Keratinocyte (primary cell): ENCODE measurements around the gene SUCNR1.

Experiments
- CTCF ChIP-seq, 3 experiments: IDR thresholded peaks in 1 of 3; conservative IDR thresholded peaks in 1 of 3; optimal IDR thresholded peaks in 1 of 3; 2 replicates in 2 of 3; 3 replicates in 1 of 3; pipeline versions ENCODE3 to v1.5.1; 2011; ENCODE audit warnings: low read length in 3 of 3, mild to moderate bottlenecking in 3 of 3, moderate library complexity in 2 of 3, control low read depth in 1 of 3, inconsistent platforms in 1 of 3; ENCODE audit not compliant: insufficient read depth in 2 of 3; ENCODE audit errors: extremely low read depth in 1 of 3
- EZH2 ChIP-seq: IDR thresholded peaks from one replicate; pipeline ENCODE4 v1.6.1; 2012; ENCODE audit warnings: inconsistent platforms, mild to moderate bottlenecking, low read length, moderate library complexity

GRCh38 chr3:151838574-151839312 is 34.7 kb upstream of the SUCNR1 start:
- peak; percentile 60 to 64 (median 63) for TF ChIP-seq CTCF (optimal IDR thresholded peaks at IDR 0.05 in 1 of 3, IDR thresholded peaks at IDR 0.05 in 1 of 3, conservative IDR thresholded peaks at IDR 0.05 in 1 of 3; ENCODE audit: extremely low read depth in 1 of 3, insufficient read depth in 2 of 3, low read length in 3 of 3)
- TF ChIP-seq EZH2, result no peak
